Neural progenitor cell (in vitro differentiated cells): ENCODE results near the gene STOML1.

Source experiments
- CTCF ChIP-seq: fragments of 200-600 bp; sonication (generic); IDR thresholded peaks from 2 replicates; pipeline ENCODE4 v1.5.1; 2017; ENCODE audit warnings: antibody characterized with exemption, mild to moderate bottlenecking
- EZH2 ChIP-seq: fragments of 200-600 bp; sonication (generic); IDR thresholded peaks from 2 replicates; pipeline ENCODE4 v1.6.1; 2017; ENCODE audit warnings: antibody characterized with exemption, mild to moderate bottlenecking, moderate library complexity

- TF ChIP-seq EZH2 (no peak), CTCF (no peak)
Measured at GRCh38 chr15:73937296-73937695, 54.8 kb downstream of the STOML1 start.
